HepG2 (cell line): ENCODE measurements around the gene CDK5RAP1. TPM values are rescaled to one million over a fixed set of nuclear protein-coding genes. Genes with fewer than 3 reads are reported as not detected.

Experiments
- ATAC-seq: fragments of 200-7000 bp; cut with Tn5 transposase; 3 replicates; pipeline ENCODE4 v1.9.1; 2020; ENCODE audit warnings: mild to moderate bottlenecking, moderate library complexity
- BruUV-seq: library from RNA; stranded (reverse); fragments of 400-500 nt; replicated peaks from 2 replicates; lab custom pipeline; 2021; lab: Mats Ljungman, UMichigan
- CTCF ChIA-PET: fragments of 300-600 bp; formaldehyde crosslinking; extraction: SDS; loops from one replicate; lab custom pipeline; 2021; ENCODE audit warnings: low total read pairs, inconsistent platforms, low intra/inter-chr PET ratio; lab: Yijun Ruan, JAX
- POLR2A ChIA-PET: fragments of 350-600 bp; sonication (Branson Sonifier 250); formaldehyde crosslinking; loops from one replicate; lab custom pipeline; 2020; ENCODE audit warnings: antibody characterized with exemption, inconsistent platforms; lab: Yijun Ruan, JAX
- DNase-seq: peaks from one replicate; pipeline ENCODE4 v3.0.0-alpha.2; 2015; ENCODE audit warnings: low spot score
- FAIRE-seq: peaks from 3 replicates; lab custom pipeline; 2011; peaks lifted over from hg19 to GRCh38; lab: Jason Lieb, UNC
- H2AFZ ChIP-seq: one replicate; pipeline ENCODE4 v1.6.1; 2011; ENCODE audit warnings: low read length, inconsistent platforms
- H3K27ac ChIP-seq: fragments of 300-600 bp; 3 replicates; pipeline ENCODE4 v1.8.0; 2011; ENCODE audit warnings: mixed run types, mild to moderate bottlenecking, mixed read lengths, low read length, inconsistent platforms; ENCODE audit not compliant: insufficient read depth; ENCODE audit errors: extremely low read length
- H3K27me3 ChIP-seq, 2 experiments: fragments of 200-600 bp in 1 of 2; 2 replicates in 1 of 2; 3 replicates in 1 of 2; pipeline versions ENCODE4 v1.6.0 to v1.8.0; 2011; ENCODE audit warnings: low read length in 2 of 2, mild to moderate bottlenecking in 2 of 2, moderate library complexity in 2 of 2, inconsistent platforms in 1 of 2; ENCODE audit not compliant: insufficient read depth in 2 of 2, control insufficient read depth in 1 of 2
- H3K36me3 ChIP-seq, 2 experiments: fragments of 200-600 bp in 1 of 2; replicated peaks in 1 of 2; 2 replicates in 1 of 2; 3 replicates in 1 of 2; pipeline versions ENCODE4 v1.5.1 to v1.8.0; 2011; ENCODE audit warnings: low read length in 2 of 2, inconsistent platforms in 1 of 2; ENCODE audit not compliant: insufficient read depth in 2 of 2, control insufficient read depth in 1 of 2
- H3K4me1 ChIP-seq: 2 replicates; pipeline ENCODE4 v1.5.1; 2012; ENCODE audit warnings: low read length, inconsistent platforms; ENCODE audit not compliant: insufficient read depth
- H3K4me2 ChIP-seq: 2 replicates; pipeline ENCODE4 v1.6.0; 2011; ENCODE audit warnings: low read depth, low read length, inconsistent platforms
- H3K4me3 ChIP-seq, 3 experiments: fragments of 200-600 bp in 1 of 3; sonication (generic), shearing (Covaris generic) in 1 of 3; replicated peaks in 1 of 3; 2 replicates each; pipeline ENCODE4 v1.5.1; 2011 to 2016; ENCODE audit warnings: low read length in 3 of 3, inconsistent platforms in 2 of 3, low read depth in 2 of 3, mild to moderate bottlenecking in 2 of 3, control low read depth in 1 of 3, mixed read lengths in 1 of 3; ENCODE audit not compliant: insufficient read depth in 1 of 3
- H3K79me2 ChIP-seq: one replicate; pipeline ENCODE4 v1.6.1; 2011; ENCODE audit warnings: low read length, inconsistent platforms; ENCODE audit not compliant: insufficient read depth
- H3K9ac ChIP-seq: 2 replicates; pipeline ENCODE4 v1.6.0; 2011; ENCODE audit warnings: mild to moderate bottlenecking, low read depth, low read length, inconsistent platforms; ENCODE audit not compliant: insufficient read depth
- H3K9me3 ChIP-seq: 2 replicates; pipeline ENCODE4 v1.5.1; 2012; ENCODE audit warnings: mild to moderate bottlenecking, low read length
- H4K20me1 ChIP-seq: 2 replicates; pipeline ENCODE4 v1.6.0; 2011; ENCODE audit warnings: inconsistent platforms, mild to moderate bottlenecking, low read length, moderate library complexity; ENCODE audit not compliant: insufficient read depth
- AGO2 ChIP-seq: fragments of 200-400 bp; formaldehyde crosslinking; optimal IDR thresholded peaks from 2 replicates; pipeline ENCODE3; 2017; ENCODE audit warnings: mild to moderate bottlenecking, low read depth, low read length, moderate library complexity
- ASH2L ChIP-seq: fragments of 300-600, 200-600 bp; sonication (generic); IDR thresholded peaks from 2 replicates; pipeline ENCODE4 v1.7.0; 2017; ENCODE audit warnings: low read depth, mild to moderate bottlenecking, moderate library complexity, mixed read lengths, low read length; ENCODE audit not compliant: insufficient read length
- CCDC6 ChIP-seq: sonication (generic); formaldehyde crosslinking; IDR thresholded peaks from 2 replicates; pipeline ENCODE4 v1.8.1; 2022; ENCODE audit warnings: mild to moderate bottlenecking, missing genetic modification reagents, moderate library complexity
- GLI4 ChIP-seq: sonication (generic); formaldehyde crosslinking; IDR thresholded peaks from 2 replicates; pipeline ENCODE4 v1.5.1; 2020; ENCODE audit warnings: missing genetic modification reagents, mild to moderate bottlenecking, moderate library complexity, borderline replicate concordance
- GPN1 ChIP-seq: sonication (generic); formaldehyde crosslinking; IDR thresholded peaks from 2 replicates; pipeline ENCODE4 v1.5.1; 2020; ENCODE audit warnings: missing genetic modification reagents, borderline replicate concordance
- IRF2 ChIP-seq: IDR thresholded peaks from 2 replicates; pipeline ENCODE4 v1.6.1; 2018; ENCODE audit warnings: missing genetic modification reagents, missing compliant biosample characterization
- KDM5A ChIP-seq: fragments of 200-600 bp; sonication (generic); IDR thresholded peaks from 2 replicates; pipeline ENCODE4 v1.7.0; 2018; ENCODE audit warnings: antibody characterized with exemption, mild to moderate bottlenecking, low read length, borderline replicate concordance
- KMT2B ChIP-seq: IDR thresholded peaks from 2 replicates; pipeline ENCODE4 v1.6.1; 2016; ENCODE audit warnings: missing genetic modification reagents, missing compliant biosample characterization
- NCOR1 ChIP-seq: fragments of 200-600 bp; sonication (generic); IDR thresholded peaks from 2 replicates; pipeline ENCODE4 v1.7.0; 2017; ENCODE audit warnings: antibody characterized with exemption, low read length, borderline replicate concordance
- NFATC3 ChIP-seq: sonication (generic); formaldehyde crosslinking; IDR thresholded peaks from 2 replicates; pipeline ENCODE4 v1.5.1; 2020; ENCODE audit warnings: mild to moderate bottlenecking, missing genetic modification reagents
- REXO4 ChIP-seq: sonication (generic); formaldehyde crosslinking; IDR thresholded peaks from 2 replicates; pipeline ENCODE4 v1.8.0; 2022; ENCODE audit warnings: missing genetic modification reagents, mild to moderate bottlenecking, borderline replicate concordance
- RNF219 ChIP-seq: sonication (generic); formaldehyde crosslinking; IDR thresholded peaks from 2 replicates; pipeline ENCODE4 v1.5.0; 2020; ENCODE audit warnings: mild to moderate bottlenecking, missing genetic modification reagents
- THYN1 ChIP-seq: sonication (generic); formaldehyde crosslinking; IDR thresholded peaks from 2 replicates; pipeline ENCODE4 v1.8.1; 2023; ENCODE audit warnings: low read depth, mild to moderate bottlenecking, moderate library complexity, missing genetic modification reagents, borderline replicate concordance
- TOPORS ChIP-seq: sonication (generic); formaldehyde crosslinking; IDR thresholded peaks from 2 replicates; pipeline ENCODE4 v1.8.0; 2023; ENCODE audit warnings: mild to moderate bottlenecking, missing genetic modification reagents
- ZNF138 ChIP-seq: sonication (generic); formaldehyde crosslinking; IDR thresholded peaks from 2 replicates; pipeline ENCODE4 v1.5.0; 2020; ENCODE audit warnings: mild to moderate bottlenecking, low read depth, missing genetic modification reagents
- ZNF597 ChIP-seq: sonication (generic); formaldehyde crosslinking; IDR thresholded peaks from 2 replicates; pipeline ENCODE4 v1.5.0; 2020; ENCODE audit warnings: missing genetic modification reagents
- WGBS: methylation state at CpG from one replicate; pipeline ENCODE4 v1.1.6; 2017; ENCODE audit warnings: low lambda C conversion rate; 5-methylcytosine and 5-hydroxymethylcytosine counted together
- in situ Hi-C: cut with HindIII; loops from 2 replicates; pipeline ENCODE4 v1.10.0; 2017; ENCODE audit warnings: low pct_unique_long_range_greater_than_20kb; ENCODE audit not compliant: extremely low pct_ligation_motif_present
- intact Hi-C: fragments of 100-400 bp; cut with micrococcal nuclease; formaldehyde crosslinking; loops from one replicate; pipeline ENCODE4 v1.10.0; 2022; ENCODE audit not compliant: unreplicated experiment
- polyA plus RNA-seq, 8 experiments: library from polyadenylated mRNA; depleted of rRNA in 3 of 8; stranded (reverse) in 7 of 8; unstranded in 1 of 8; fragments of >200 nt; fragmentation: Illumina TruSeq in 4 of 8; extraction: Trizol in 4 of 8; gene quantifications; 2 replicates each; pipeline versions ENCODE4 v1.2.1 to v1.2.3, GENCODE V29; 2011 to 2016; ENCODE audit warnings: low read depth in 4 of 8, missing spikeins in 1 of 8, mixed read lengths in 1 of 8; ENCODE audit not compliant: insufficient read depth in 1 of 8
- total RNA-seq, 5 experiments: library from RNA; depleted of rRNA; stranded (reverse); fragments of >200 nt; fragmentation: Illumina TruSeq; extraction: Trizol; gene quantifications; 2 replicates each; pipeline ENCODE4 v1.2.3, GENCODE V29; 2016; ENCODE audit warnings: low read depth in 1 of 5
- TF ChIP-seq, protein P1 (sequence below): sonication (generic); formaldehyde crosslinking; IDR thresholded peaks from 2 replicates; pipeline ENCODE4 v1.5.1; 2020; ENCODE audit warnings: mild to moderate bottlenecking, missing genetic modification reagents, borderline replicate concordance
- TF ChIP-seq, protein P2 (sequence below): sonication (generic); formaldehyde crosslinking; IDR thresholded peaks from 2 replicates; pipeline ENCODE4 v1.9.0; 2021; ENCODE audit warnings: missing genetic modification reagents, mild to moderate bottlenecking, borderline replicate concordance

The CDK5RAP1 gene
- total and polyA plus RNA-seq, 2 of the 13 experiments (the other 11 are each of a cell fraction or from before 2014, with no cell fraction given): 53.6 to 98.2 TPM

DNA sequence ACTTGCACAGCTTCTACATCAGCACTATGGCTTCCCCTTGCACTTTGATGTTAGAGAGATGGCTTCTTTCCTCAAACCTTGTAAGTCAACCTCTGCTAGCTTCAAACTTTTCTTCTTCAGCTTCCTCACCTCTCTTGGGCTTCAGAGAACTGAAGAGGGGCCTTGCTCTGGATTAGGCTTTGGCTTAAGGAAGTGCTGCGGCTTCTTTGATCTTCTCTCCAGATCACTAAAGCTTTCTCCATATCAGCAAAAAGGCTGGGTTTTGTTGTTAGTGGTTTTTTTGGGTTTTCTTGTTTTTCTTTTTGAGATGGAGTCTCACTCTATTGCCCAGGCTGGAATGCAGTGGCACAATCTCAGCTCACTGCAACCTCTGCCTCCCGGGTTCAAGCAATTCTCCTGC, 24.0 kb downstream of the CDK5RAP1 start:
- Histone ChIP-seq H4K20me1 (no peaks in the 10 kb centered on the region), H3K9me3 (no peaks in the 10 kb centered on the region), H3K9ac (no peak overlapping the region), H2AFZ (no peak overlapping the region), H3K79me2 (no peaks in the 10 kb centered on the region), H3K4me1 (peaks cover 29% of the 10 kb centered on the region), H3K36me3 (peaks cover 17 to 45% of the 10 kb centered on the region in 2 experiments), H3K4me3 (no peak overlapping the region), H3K27ac (no peak overlapping the region), H3K27me3 (no peaks in the 10 kb centered on the region), H3K4me2 (no peak overlapping the region)
- TF ChIP-seq RNF219 (CRISPR knock-in tag) (no peak), KDM5A (no peak), NFATC3 (no peak), GLI4 (CRISPR knock-in tag) (no peak), ASH2L (no peak), THYN1 (CRISPR knock-in tag) (no peak), IRF2 (CRISPR knock-in tag) (no peak), ZNF138 (CRISPR knock-in tag) (no peak), KMT2B (no peak), ZNF597 (CRISPR knock-in tag) (no peak), AGO2 (no peak), CCDC6 (CRISPR knock-in tag) (no peak), NCOR1 (no peak), REXO4 (CRISPR knock-in tag) (no peak), TOPORS (CRISPR knock-in tag) (no peak), GPN1 (CRISPR knock-in tag) (no peak)
- TF ChIP-seq, protein P1, sequence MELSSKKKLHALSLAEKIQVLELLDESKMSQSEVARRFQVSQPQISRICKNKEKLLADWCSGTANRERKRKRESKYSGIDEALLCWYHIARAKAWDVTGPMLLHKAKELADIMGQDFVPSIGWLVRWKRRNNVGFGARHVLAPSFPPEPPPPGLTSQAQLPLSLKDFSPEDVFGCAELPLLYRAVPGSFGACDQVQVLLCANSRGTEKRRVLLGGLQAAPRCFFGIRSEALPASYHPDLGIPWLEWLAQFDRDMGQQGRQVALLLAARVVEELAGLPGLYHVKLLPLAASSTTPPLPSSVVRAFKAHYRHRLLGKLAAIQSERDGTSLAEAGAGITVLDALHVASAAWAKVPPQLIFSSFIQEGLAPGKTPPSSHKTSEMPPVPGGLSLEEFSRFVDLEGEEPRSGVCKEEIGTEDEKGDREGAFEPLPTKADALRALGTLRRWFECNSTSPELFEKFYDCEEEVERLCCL (CRISPR knock-in tag): no peak
- TF ChIP-seq, protein P2, sequence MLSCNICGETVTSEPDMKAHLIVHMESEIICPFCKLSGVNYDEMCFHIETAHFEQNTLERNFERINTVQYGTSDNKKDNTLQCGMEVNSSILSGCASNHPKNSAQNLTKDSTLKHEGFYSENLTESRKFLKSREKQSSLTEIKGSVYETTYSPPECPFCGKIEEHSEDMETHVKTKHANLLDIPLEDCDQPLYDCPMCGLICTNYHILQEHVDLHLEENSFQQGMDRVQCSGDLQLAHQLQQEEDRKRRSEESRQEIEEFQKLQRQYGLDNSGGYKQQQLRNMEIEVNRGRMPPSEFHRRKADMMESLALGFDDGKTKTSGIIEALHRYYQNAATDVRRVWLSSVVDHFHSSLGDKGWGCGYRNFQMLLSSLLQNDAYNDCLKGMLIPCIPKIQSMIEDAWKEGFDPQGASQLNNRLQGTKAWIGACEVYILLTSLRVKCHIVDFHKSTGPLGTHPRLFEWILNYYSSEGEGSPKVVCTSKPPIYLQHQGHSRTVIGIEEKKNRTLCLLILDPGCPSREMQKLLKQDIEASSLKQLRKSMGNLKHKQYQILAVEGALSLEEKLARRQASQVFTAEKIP (CRISPR knock-in tag): no peak
- ChIA-PET POLR2A (interaction anchor here (1.4 kb wide), 1 partner anchor 24 kb away, joined by 3 read pairs; the partner anchor contains the start of gene CDK5RAP1), CTCF (no interaction called here)
- intact Hi-C loops: no loop called here
- DNase-seq: no peak
- in situ Hi-C loops: no loop called here
- 97% methylated on average over 2 of the region's 2 CpGs for whole genome bisulfite sequencing
- no peak for FAIRE-seq
- no TSS peak for BruUV-seq
- no peak for ATAC-seq
